Neural progenitor cell (in vitro differentiated cells): ENCODE data around the gene CTNNBL1.

Experiments used
- EZH2 ChIP-seq: fragments of 200-600 bp; sonication (generic); IDR thresholded peaks from 2 replicates; pipeline ENCODE4 v1.6.1; 2017; ENCODE audit warnings: antibody characterized with exemption, mild to moderate bottlenecking, moderate library complexity
- EZH2phosphoT487 ChIP-seq: fragments of 200-600 bp; sonication (generic); IDR thresholded peaks from 2 replicates; pipeline ENCODE4 v1.6.1; 2017; ENCODE audit warnings: antibody characterized with exemption
- TF ChIP-seq, protein P1 (sequence below): fragments of 200-600 bp; sonication (generic); IDR thresholded peaks from 2 replicates; pipeline ENCODE4 v1.5.1; 2017; ENCODE audit warnings: antibody characterized with exemption, mild to moderate bottlenecking

GRCh38 chr20:37676440-37676839, 17.4 kb upstream of the CTNNBL1 start:
- TF ChIP-seq, protein P1, sequence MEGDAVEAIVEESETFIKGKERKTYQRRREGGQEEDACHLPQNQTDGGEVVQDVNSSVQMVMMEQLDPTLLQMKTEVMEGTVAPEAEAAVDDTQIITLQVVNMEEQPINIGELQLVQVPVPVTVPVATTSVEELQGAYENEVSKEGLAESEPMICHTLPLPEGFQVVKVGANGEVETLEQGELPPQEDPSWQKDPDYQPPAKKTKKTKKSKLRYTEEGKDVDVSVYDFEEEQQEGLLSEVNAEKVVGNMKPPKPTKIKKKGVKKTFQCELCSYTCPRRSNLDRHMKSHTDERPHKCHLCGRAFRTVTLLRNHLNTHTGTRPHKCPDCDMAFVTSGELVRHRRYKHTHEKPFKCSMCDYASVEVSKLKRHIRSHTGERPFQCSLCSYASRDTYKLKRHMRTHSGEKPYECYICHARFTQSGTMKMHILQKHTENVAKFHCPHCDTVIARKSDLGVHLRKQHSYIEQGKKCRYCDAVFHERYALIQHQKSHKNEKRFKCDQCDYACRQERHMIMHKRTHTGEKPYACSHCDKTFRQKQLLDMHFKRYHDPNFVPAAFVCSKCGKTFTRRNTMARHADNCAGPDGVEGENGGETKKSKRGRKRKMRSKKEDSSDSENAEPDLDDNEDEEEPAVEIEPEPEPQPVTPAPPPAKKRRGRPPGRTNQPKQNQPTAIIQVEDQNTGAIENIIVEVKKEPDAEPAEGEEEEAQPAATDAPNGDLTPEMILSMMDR, result no peak
- no peak for TF ChIP-seq EZH2phosphoT487
- no peak for TF ChIP-seq EZH2
